Loucy (cell line): ENCODE results near the gene BACH2.
A peak's percentile ranks its signal among the peaks of the same experiment; 100 is the strongest.
"Not testable (repeated sequence)": the region's sequence is repeated elsewhere in the genome, so short reads cannot be mapped to it uniquely, and the experiment has no call there.

Source experiments
- H2AFZ ChIP-seq: fragments of 200-600 bp; sonication (generic); 2 replicates; pipeline ENCODE4 v1.6.0; 2016; ENCODE audit warnings: antibody characterized with exemption, mild to moderate bottlenecking, low read length, moderate library complexity
- H3F3A ChIP-seq: fragments of 200-600 bp; 2 replicates; pipeline ENCODE4 v1.6.0; 2016; ENCODE audit warnings: antibody characterized with exemption, low read depth, mild to moderate bottlenecking
- H3K27me3 ChIP-seq: fragments of 200-600 bp; sonication (generic); 2 replicates; pipeline ENCODE4 v1.6.1; 2014; ENCODE audit warnings: low read length, mild to moderate bottlenecking; ENCODE audit not compliant: insufficient read depth, poor library complexity, severe bottlenecking
- H3K36me3 ChIP-seq: fragments of 200-600 bp; sonication (generic); 2 replicates; pipeline ENCODE4 v1.6.1; 2016; ENCODE audit warnings: low read length; ENCODE audit not compliant: insufficient read depth
- H3K4me1 ChIP-seq: fragments of 200-600 bp; sonication (generic); 2 replicates; pipeline ENCODE4 v1.5.1; 2014; ENCODE audit warnings: low read length, mild to moderate bottlenecking; ENCODE audit not compliant: insufficient read depth, poor library complexity, severe bottlenecking
- H3K4me2 ChIP-seq: fragments of 200-600 bp; sonication (generic); 2 replicates; pipeline ENCODE4 v1.6.0; 2014; ENCODE audit warnings: antibody characterized with exemption, low read length, low read depth, mild to moderate bottlenecking; ENCODE audit not compliant: poor library complexity, severe bottlenecking
- H3K4me3 ChIP-seq: fragments of 200-600 bp; sonication (generic); 2 replicates; pipeline ENCODE4 v1.5.1; 2014; ENCODE audit warnings: low read length, mild to moderate bottlenecking, mixed read lengths; ENCODE audit not compliant: poor library complexity, severe bottlenecking
- H3K79me2 ChIP-seq: fragments of 200-600 bp; sonication (generic); 2 replicates; pipeline ENCODE4 v1.6.1; 2014; ENCODE audit warnings: low read length; ENCODE audit not compliant: insufficient read depth
- H3K9ac ChIP-seq: fragments of 200-600 bp; sonication (generic); 2 replicates; pipeline ENCODE4 v1.6.0; 2014; ENCODE audit warnings: mild to moderate bottlenecking, low read depth, low read length, moderate library complexity; ENCODE audit not compliant: poor library complexity, severe bottlenecking
- H3K9me2 ChIP-seq: fragments of 200-600 bp; sonication (generic); replicated peaks from 2 replicates; pipeline ENCODE4 v1.6.1; 2016; ENCODE audit warnings: low read depth, low read length, mixed read lengths
- H3K9me3 ChIP-seq: fragments of 200-600 bp; sonication (generic); 2 replicates; pipeline ENCODE4 v1.6.1; 2014; ENCODE audit warnings: mild to moderate bottlenecking, antibody characterized with exemption, low read length, low read depth; ENCODE audit not compliant: insufficient read depth
- H4K20me1 ChIP-seq: fragments of 200-600 bp; sonication (generic); 2 replicates; pipeline ENCODE4 v1.6.0; 2014; ENCODE audit warnings: antibody characterized with exemption, low read length, mild to moderate bottlenecking; ENCODE audit not compliant: insufficient read depth, poor library complexity, severe bottlenecking
- CTCF ChIP-seq: fragments of 200-600 bp; sonication (generic); conservative IDR thresholded peaks from 2 replicates; pipeline ENCODE4 v1.5.1; 2014; ENCODE audit warnings: mild to moderate bottlenecking, antibody characterized with exemption, low read length
- EZH2phosphoT487 ChIP-seq: fragments of 200-600 bp; IDR thresholded peaks from 2 replicates; pipeline ENCODE4 v1.6.1; 2018; ENCODE audit warnings: antibody characterized with exemption, mild to moderate bottlenecking, moderate library complexity, borderline replicate concordance

BACH2 gene

GRCh38 chr6:89974834-89975233, 321.8 kb downstream of the BACH2 start:
- Histone ChIP-seq H4K20me1 (no peaks in the 10 kb centered on the region), H3K9ac (no peak overlapping the region), H2AFZ (no peak overlapping the region), H3K4me1 (peaks cover 31% of the 10 kb centered on the region), H3K36me3 (no peaks in the 10 kb centered on the region), H3K9me3 (no peaks in the 10 kb centered on the region), H3K4me3 (no peak overlapping the region), H3K4me2 (no peak overlapping the region), H3K9me2 (no peaks in the 10 kb centered on the region), H3F3A (no peaks in the 10 kb centered on the region), H3K27me3 (no peaks in the 10 kb centered on the region), H3K79me2 (no peaks in the 10 kb centered on the region)
- TF ChIP-seq CTCF, result no peak
- no peak for TF ChIP-seq EZH2phosphoT487

- no peaks in the 10 kb centered on the region for H3K79me2 ChIP-seq
- no peak overlapping the region for H3K9ac ChIP-seq
- H4K20me1 ChIP-seq, result no peaks in the 10 kb centered on the region
- H3K27me3 ChIP-seq, result no peaks in the 10 kb centered on the region
- H3F3A ChIP-seq, result no peaks in the 10 kb centered on the region
- no peaks in the 10 kb centered on the region for H3K9me2 ChIP-seq
- H3K36me3 ChIP-seq, result no peaks in the 10 kb centered on the region
- H2AFZ ChIP-seq, result no peak overlapping the region
- H3K4me3 ChIP-seq, result no peak overlapping the region
- no peak for TF ChIP-seq CTCF
- TF ChIP-seq EZH2phosphoT487, result no peak
- H3K4me1 ChIP-seq, result peaks cover 10% of the 10 kb centered on the region
- no peaks in the 10 kb centered on the region for H3K9me3 ChIP-seq
- H3K4me2 ChIP-seq, result no peak overlapping the region
These were observed 324.6 kb downstream of the BACH2 start for GRCh38 chr6:89972025-89972381.

DNA sequence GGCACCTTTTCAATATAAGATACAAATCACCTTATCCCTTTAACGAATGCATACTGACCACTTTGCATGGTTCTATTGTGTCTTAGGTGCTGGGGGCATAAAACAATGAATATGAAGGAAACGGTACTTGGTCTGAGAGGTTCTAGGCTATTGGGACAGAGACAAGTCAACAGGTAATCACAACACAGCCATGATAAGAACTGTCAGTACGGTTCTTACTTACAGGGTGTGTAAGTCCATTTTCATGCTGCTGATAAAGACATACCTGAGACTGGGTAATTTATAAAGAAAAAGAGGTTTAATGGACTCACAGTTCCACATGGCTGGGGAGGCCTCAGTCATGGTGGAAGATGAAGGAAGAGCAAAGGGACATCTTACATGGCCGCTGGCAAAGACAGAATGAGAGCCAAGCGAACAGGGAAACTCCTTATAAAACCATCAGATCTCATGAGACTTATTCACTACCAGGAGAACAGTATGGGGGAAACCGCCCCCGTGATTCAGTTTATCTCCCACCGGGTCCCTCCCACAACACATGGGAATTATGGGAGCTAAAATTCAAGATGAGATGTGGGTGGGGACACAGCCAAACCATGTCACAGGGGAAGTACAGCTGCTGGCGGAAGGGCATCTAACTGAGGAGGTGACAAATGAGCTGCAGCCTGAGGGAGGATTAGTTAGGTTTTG, 325.2 kb downstream of the BACH2 start:
- H3K4me3 ChIP-seq, H3K9ac ChIP-seq, H3F3A ChIP-seq, H3K9me2 ChIP-seq, H2AFZ ChIP-seq, H3K79me2 ChIP-seq, H3K9me3 ChIP-seq, H3K36me3 ChIP-seq, H3K4me2 ChIP-seq, H3K4me1 ChIP-seq, H4K20me1 ChIP-seq, H3K27me3 ChIP-seq: not testable (repeated sequence)

DNA sequence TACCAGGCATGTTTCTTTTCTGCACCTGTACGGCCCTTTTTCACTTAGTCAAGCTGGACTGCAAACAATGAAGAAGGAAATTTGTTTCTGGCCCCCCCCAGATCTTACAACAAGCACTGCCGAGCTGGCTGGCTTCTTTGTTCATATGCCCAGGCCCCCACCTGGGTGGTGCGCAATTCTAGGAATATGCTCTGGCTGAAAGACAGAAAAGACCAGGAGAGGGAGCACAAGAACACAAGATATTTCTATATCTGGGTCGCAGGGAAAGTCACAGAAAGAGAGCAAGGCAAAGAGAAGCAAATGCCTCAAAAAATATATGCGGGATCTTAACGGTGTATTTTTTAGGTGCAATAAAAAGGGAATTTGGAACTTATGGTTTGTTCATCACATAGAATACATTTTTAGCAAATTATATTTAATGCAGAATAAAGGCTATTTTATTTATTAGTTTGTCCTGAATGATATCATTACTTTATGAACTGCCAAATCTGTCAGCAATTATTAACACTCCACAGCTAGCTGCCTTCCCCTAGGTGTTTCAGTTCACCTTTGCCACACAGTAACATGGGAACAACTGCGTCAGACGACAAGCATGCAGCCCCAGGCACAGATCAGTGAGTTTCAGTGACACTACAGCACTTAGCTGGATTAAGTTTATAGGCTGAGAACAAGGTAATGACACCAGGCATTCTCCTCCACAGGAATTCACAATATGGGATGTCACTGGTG, 325.9 kb downstream of the BACH2 start:
- no peaks in the 10 kb centered on the region for H3K27me3 ChIP-seq
- no peaks in the 10 kb centered on the region for H3K79me2 ChIP-seq
- H3F3A ChIP-seq, result no peaks in the 10 kb centered on the region

More for the DNA sequence above, 325.9 kb downstream of the BACH2 start:
- H3K4me2 ChIP-seq, result no peak overlapping the region
- no peaks in the 10 kb centered on the region for H3K9me2 ChIP-seq
- H3K9ac ChIP-seq, result no peak overlapping the region
- TF ChIP-seq CTCF (peak; percentile 77), EZH2phosphoT487 (no peak)
- no peaks in the 10 kb centered on the region for H3K36me3 ChIP-seq
- H3K4me3 ChIP-seq, result no peak overlapping the region
- H3K9me3 ChIP-seq, result no peaks in the 10 kb centered on the region
- H2AFZ ChIP-seq, result no peak overlapping the region
- H3K4me1 ChIP-seq, result peaks cover 3% of the 10 kb centered on the region
- no peaks in the 10 kb centered on the region for H4K20me1 ChIP-seq
